Right forelimb (tissue), 1 donor: ENCODE measurements around the gene PTPRCAP.

ENCODE experiments used
- DNase-seq: peaks from one replicate; pipeline ENCODE4 v3.0.0-alpha.2; 2018

PTPRCAP gene

GRCh38 chr11:67423891-67424613, 13.4 kb downstream of the PTPRCAP start:
- DNase-seq: no peak

- DNase-seq: no peak
Observed at GRCh38 chr11:67423466-67423865, 14.0 kb downstream of the PTPRCAP start.

- no peak for DNase-seq
Observed at GRCh38 chr11:67422891-67423290, 14.6 kb downstream of the PTPRCAP start.

- no peak for DNase-seq
Observed at GRCh38 chr11:67421430-67422031, 16.0 kb downstream of the PTPRCAP start.

GRCh38 chr11:67420646-67421429, 16.6 kb downstream of the PTPRCAP start:
- DNase-seq: peak; percentile 98

GRCh38 chr11:67420147-67420645, 17.3 kb downstream of the PTPRCAP start:
- DNase-seq: no peak

GRCh38 chr11:67419325-67420049, 18.0 kb downstream of the PTPRCAP start:
- no peak for DNase-seq

GRCh38 chr11:67418476-67419281, 18.8 kb downstream of the PTPRCAP start:
- DNase-seq: no peak

- no peak for DNase-seq
Observed at GRCh38 chr11:67417425-67417824, 20.1 kb downstream of the PTPRCAP start.

GRCh38 chr11:67416416-67417335, 20.8 kb downstream of the PTPRCAP start:
- DNase-seq: no peak

GRCh38 chr11:67415501-67416304, 21.8 kb downstream of the PTPRCAP start, which contains the start of gene CARNS1:
Gene CARNS1, plus strand, starts transcription at chr11:67415678. Its CDS starts 522 bp downstream, at chr11:67416200.
- DNase-seq: no peak

- no peak for DNase-seq
Observed at GRCh38 chr11:67413266-67413849, 24.1 kb downstream of the PTPRCAP start.

GRCh38 chr11:67412495-67413179, 24.8 kb downstream of the PTPRCAP start:
- DNase-seq: no peak

- DNase-seq: no peak
Observed at GRCh38 chr11:67411785-67412152, 25.7 kb downstream of the PTPRCAP start.

GRCh38 chr11:67410984-67411784, 26.3 kb downstream of the PTPRCAP start:
- DNase-seq: no peak

GRCh38 chr11:67410369-67410831, 27.1 kb downstream of the PTPRCAP start:
- DNase-seq: no peak

- DNase-seq: peak; percentile 44
Observed at GRCh38 chr11:67409781-67410368, 27.6 kb downstream of the PTPRCAP start.
